ENCODE results near the gene MEPCE. TPM values are rescaled to one million over a fixed set of nuclear protein-coding genes. Genes with fewer than 3 reads are reported as not detected.
A peak's percentile ranks its signal among the peaks of the same experiment; 100 is the strongest.
"Not testable (repeated sequence)": the region's sequence is repeated elsewhere in the genome, so short reads cannot be mapped to it uniquely, and the experiment has no call there.

MEPCE gene
- total and polyA plus RNA-seq, 4 donors, result 18.5 to 41.8 (median 39.0) TPM

GRCh38 chr7:100453854-100454253 is 24.2 kb downstream of the MEPCE start:
- DNase-seq (ENCODE audit: low read depth in 4 of 6, low spot score in 6 of 6); H3K27ac ChIP-seq (ENCODE audit: low read depth, low read length); H3K9me3 ChIP-seq (ENCODE audit: control insufficient read depth, insufficient read depth, low read length); H3K27me3 ChIP-seq (ENCODE audit: control insufficient read depth, insufficient read depth, low read length); H3K4me3 ChIP-seq (ENCODE audit: low read depth, low read length): not testable (repeated sequence)
- Histone ChIP-seq H3K36me3 (ENCODE audit: control insufficient read depth, insufficient read depth, low read length) (peaks cover 12% of the 10 kb centered on the region), H3K4me1 (ENCODE audit: control insufficient read depth, insufficient read depth, low read length) (peaks cover 17% of the 10 kb centered on the region)
- WGBS (ENCODE audit: insufficient coverage), result 96% methylated on average over 7 of the region's 8 CpGs

- no peaks in the 10 kb centered on the region for H3K9me3 ChIP-seq (ENCODE audit: control insufficient read depth, insufficient read depth, low read length)
- no peak overlapping the region for H3K27ac ChIP-seq (ENCODE audit: low read depth, low read length)
- DNase-seq (ENCODE audit: low read depth in 4 of 6, low spot score in 6 of 6), result no peak
- H3K4me1 ChIP-seq (ENCODE audit: control insufficient read depth, insufficient read depth, low read length), result peaks cover 9% of the 10 kb centered on the region
- peaks cover 20% of the 10 kb centered on the region for H3K36me3 ChIP-seq (ENCODE audit: control insufficient read depth, insufficient read depth, low read length)
- no peaks in the 10 kb centered on the region for H3K27me3 ChIP-seq (ENCODE audit: control insufficient read depth, insufficient read depth, low read length)
- WGBS (ENCODE audit: insufficient coverage), result 60% methylated on average over 2 of the region's 3 CpGs
- H3K4me3 ChIP-seq (ENCODE audit: low read depth, low read length), result no peak overlapping the region
Observed at GRCh38 chr7:100455206-100455605, 25.6 kb downstream of the MEPCE start.

GRCh38 chr7:100456562-100456961 is 26.9 kb downstream of the MEPCE start:
- Histone ChIP-seq H3K4me3 (ENCODE audit: low read depth, low read length) (no peak overlapping the region), H3K4me1 (ENCODE audit: control insufficient read depth, insufficient read depth, low read length) (no peaks in the 10 kb centered on the region), H3K9me3 (ENCODE audit: control insufficient read depth, insufficient read depth, low read length) (no peaks in the 10 kb centered on the region), H3K36me3 (ENCODE audit: control insufficient read depth, insufficient read depth, low read length) (peaks cover 32% of the 10 kb centered on the region), H3K27ac (ENCODE audit: low read depth, low read length) (no peak overlapping the region), H3K27me3 (ENCODE audit: control insufficient read depth, insufficient read depth, low read length) (no peaks in the 10 kb centered on the region)
- WGBS (ENCODE audit: insufficient coverage), result 67% methylated on average over 5 of the region's 14 CpGs
- DNase-seq (ENCODE audit: low read depth in 4 of 6, low spot score in 6 of 6), result no peak

DNA sequence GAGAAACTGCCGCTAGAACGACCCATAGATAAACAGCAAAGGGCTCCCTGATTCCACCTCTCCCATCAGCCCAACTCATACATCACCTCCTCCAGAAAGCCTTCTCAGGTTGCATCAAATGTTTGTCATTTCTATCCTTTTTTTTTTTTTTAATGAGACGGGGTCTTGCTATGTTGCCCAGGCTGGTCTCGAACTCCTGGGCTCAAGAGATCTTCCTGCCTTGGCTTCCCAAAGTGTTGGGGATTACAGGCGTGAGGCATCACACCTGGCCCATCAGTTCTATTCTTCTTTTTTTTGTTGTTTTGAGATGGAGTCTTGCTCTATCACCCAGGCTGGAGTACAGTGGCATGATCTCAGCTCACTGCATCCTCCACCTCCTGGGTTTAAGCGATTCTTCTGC is 27.4 kb downstream of the MEPCE start:
- Histone ChIP-seq H3K9me3 (ENCODE audit: control insufficient read depth, insufficient read depth, low read length) (no peaks in the 10 kb centered on the region), H3K4me1 (ENCODE audit: control insufficient read depth, insufficient read depth, low read length) (no peaks in the 10 kb centered on the region), H3K36me3 (ENCODE audit: control insufficient read depth, insufficient read depth, low read length) (peaks cover 36% of the 10 kb centered on the region), H3K27ac (ENCODE audit: low read depth, low read length) (no peak overlapping the region), H3K4me3 (ENCODE audit: low read depth, low read length) (no peak overlapping the region), H3K27me3 (ENCODE audit: control insufficient read depth, insufficient read depth, low read length) (no peaks in the 10 kb centered on the region)
- no CpG with 5 or more reads among the region's 6 CpGs for WGBS (ENCODE audit: insufficient coverage)
- no peak for DNase-seq (ENCODE audit: low read depth in 4 of 6, low spot score in 6 of 6)

GRCh38 chr7:100464210-100464660 is 34.6 kb downstream of the MEPCE start, which contains the start of gene SPACDR:
Gene SPACDR (minus strand): TSS chr7:100464260. CDS start chr7:100464025, 235 bp downstream.
- H3K4me1 ChIP-seq (ENCODE audit: control insufficient read depth, insufficient read depth, low read length), result peaks cover 59% of the 10 kb centered on the region
- peak within 1 kb of the TSS; percentile 71 for H3K27ac ChIP-seq (ENCODE audit: low read depth, low read length)
- peaks cover 65% of the 10 kb centered on the region for H3K36me3 ChIP-seq (ENCODE audit: control insufficient read depth, insufficient read depth, low read length)
- no peak for DNase-seq (ENCODE audit: low read depth in 4 of 6, low spot score in 6 of 6)
- no peak within 1 kb of the TSS for H3K4me3 ChIP-seq (ENCODE audit: low read depth, low read length)
- WGBS (ENCODE audit: insufficient coverage), result 60% methylated on average over 1 of the region's 7 CpGs
- no peaks in the 10 kb centered on the region for H3K27me3 ChIP-seq (ENCODE audit: control insufficient read depth, insufficient read depth, low read length)
- no peaks in the 10 kb centered on the region for H3K9me3 ChIP-seq (ENCODE audit: control insufficient read depth, insufficient read depth, low read length)

DNA sequence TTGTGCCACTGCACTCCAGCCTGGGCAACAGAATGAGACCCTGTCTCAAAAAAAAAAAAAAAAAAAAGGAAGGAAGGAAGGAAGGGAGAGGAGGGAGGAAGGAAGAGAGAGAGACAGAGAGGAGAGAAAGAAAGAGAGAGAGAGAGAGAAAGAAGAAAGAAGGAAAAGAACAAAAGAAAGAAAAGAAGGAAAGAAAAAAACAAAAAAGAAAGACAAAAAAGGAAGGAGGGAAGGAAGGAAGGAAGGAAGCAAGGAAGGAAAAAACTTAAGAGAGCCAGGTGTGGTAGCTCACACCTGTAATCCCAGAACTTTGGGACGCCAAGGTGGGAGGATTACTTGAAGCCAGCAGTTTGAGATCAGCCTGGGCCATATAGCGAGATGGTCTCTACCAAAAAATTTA is 35.2 kb downstream of the MEPCE start:
- H3K9me3 ChIP-seq (ENCODE audit: control insufficient read depth, insufficient read depth, low read length), result no peaks in the 10 kb centered on the region
- DNase-seq (ENCODE audit: low read depth in 4 of 6, low spot score in 6 of 6), result no peak
- H3K27me3 ChIP-seq (ENCODE audit: control insufficient read depth, insufficient read depth, low read length), result no peaks in the 10 kb centered on the region
- H3K27ac ChIP-seq (ENCODE audit: low read depth, low read length), result no peak overlapping the region
- H3K4me3 ChIP-seq (ENCODE audit: low read depth, low read length), result no peak overlapping the region
- peaks cover 66% of the 10 kb centered on the region for H3K36me3 ChIP-seq (ENCODE audit: control insufficient read depth, insufficient read depth, low read length)
- H3K4me1 ChIP-seq (ENCODE audit: control insufficient read depth, insufficient read depth, low read length), result peaks cover 64% of the 10 kb centered on the region
- WGBS (ENCODE audit: insufficient coverage), result 86% methylated on average over 2 of the region's 2 CpGs

GRCh38 chr7:100465299-100465698 is 35.7 kb downstream of the MEPCE start:
- no peak overlapping the region for H3K4me3 ChIP-seq (ENCODE audit: low read depth, low read length)
- 52% methylated on average over 8 of the region's 8 CpGs for WGBS (ENCODE audit: insufficient coverage)
- peak overlapping the region; percentile 64 for H3K27ac ChIP-seq (ENCODE audit: low read depth, low read length)
- H3K9me3 ChIP-seq (ENCODE audit: control insufficient read depth, insufficient read depth, low read length), result no peaks in the 10 kb centered on the region
- DNase-seq (ENCODE audit: low read depth in 4 of 6, low spot score in 6 of 6), result no peak
- no peaks in the 10 kb centered on the region for H3K27me3 ChIP-seq (ENCODE audit: control insufficient read depth, insufficient read depth, low read length)
- peaks cover 61% of the 10 kb centered on the region for H3K36me3 ChIP-seq (ENCODE audit: control insufficient read depth, insufficient read depth, low read length)
- peaks cover 64% of the 10 kb centered on the region for H3K4me1 ChIP-seq (ENCODE audit: control insufficient read depth, insufficient read depth, low read length)

- WGBS (ENCODE audit: insufficient coverage), result 10% methylated on average over 13 of the region's 17 CpGs
- H3K36me3 ChIP-seq (ENCODE audit: control insufficient read depth, insufficient read depth, low read length), result peaks cover 56% of the 10 kb centered on the region
Observed at GRCh38 chr7:100465702-100466311, 36.2 kb downstream of the MEPCE start.

GRCh38 chr7:100466653-100467605 is 37.3 kb downstream of the MEPCE start:
- Histone ChIP-seq H3K36me3 (ENCODE audit: control insufficient read depth, insufficient read depth, low read length) (peaks cover 50% of the 10 kb centered on the region), H3K27me3 (ENCODE audit: control insufficient read depth, insufficient read depth, low read length) (no peaks in the 10 kb centered on the region), H3K4me1 (ENCODE audit: control insufficient read depth, insufficient read depth, low read length) (peaks cover 64% of the 10 kb centered on the region), H3K4me3 (ENCODE audit: low read depth, low read length) (peak overlapping the region; percentile 70), H3K27ac (ENCODE audit: low read depth, low read length) (peak overlapping the region; percentile 94), H3K9me3 (ENCODE audit: control insufficient read depth, insufficient read depth, low read length) (no peaks in the 10 kb centered on the region)
- WGBS (ENCODE audit: insufficient coverage), result 32% methylated on average over 25 of the region's 32 CpGs
- no peak for DNase-seq (ENCODE audit: low read depth in 4 of 6, low spot score in 6 of 6)

More at GRCh38 chr7:100465702-100466311, 36.2 kb downstream of the MEPCE start:
- DNase-seq (ENCODE audit: low read depth in 4 of 6, low spot score in 6 of 6), result peak in 5 of 6 donors; percentile 72 to 96 (median 81)
- Histone ChIP-seq H3K27ac (ENCODE audit: low read depth, low read length) (peak overlapping the region; percentile 64), H3K9me3 (ENCODE audit: control insufficient read depth, insufficient read depth, low read length) (no peaks in the 10 kb centered on the region), H3K27me3 (ENCODE audit: control insufficient read depth, insufficient read depth, low read length) (no peaks in the 10 kb centered on the region), H3K4me1 (ENCODE audit: control insufficient read depth, insufficient read depth, low read length) (peaks cover 64% of the 10 kb centered on the region), H3K4me3 (ENCODE audit: low read depth, low read length) (peak overlapping the region; percentile 70)
